NOMO-1 (cell line): ENCODE results near the gene TRIM28.
"Not testable (repeated sequence)": the region's sequence is repeated elsewhere in the genome, so short reads cannot be mapped to it uniquely, and the experiment has no call there.

Experiments used
- DNase-seq, 2 experiments: peaks; one replicate each; lab custom pipeline; 2025; ENCODE audit not compliant: unreplicated experiment in 2 of 2; lab: John Stamatoyannopoulos, UW

TRIM28 gene

GRCh38 chr19:58573658-58574164 lies 29.8 kb downstream of the TRIM28 start:
- DNase-seq, result no peak

GRCh38 chr19:58575183-58576041 lies 31.5 kb downstream of the TRIM28 start:
- DNase-seq, result no peak

GRCh38 chr19:58577581-58577980 lies 33.7 kb downstream of the TRIM28 start:
- not testable (repeated sequence) for DNase-seq

GRCh38 chr19:58578012-58578925 lies 34.4 kb downstream of the TRIM28 start:
- no peak for DNase-seq

GRCh38 chr19:58579473-58580142 lies 35.7 kb downstream of the TRIM28 start:
- DNase-seq, result no peak

GRCh38 chr19:58581227-58582141 lies 37.6 kb downstream of the TRIM28 start:
- DNase-seq, result no peak

- no peak for DNase-seq
These were observed 39.1 kb downstream of the TRIM28 start for GRCh38 chr19:58582985-58583384.

GRCh38 chr19:58584498-58585441 lies 40.9 kb downstream of the TRIM28 start:
- DNase-seq, result no peak

- no peak for DNase-seq
These were observed 41.7 kb downstream of the TRIM28 start for GRCh38 chr19:58585442-58586132.

GRCh38 chr19:58586133-58586765 lies 42.4 kb downstream of the TRIM28 start:
- DNase-seq, result no peak
